MM.1S (cell line): Measurements from ENCODE around the gene PIN1.
A peak's percentile ranks its signal among the peaks of the same experiment; 100 is the strongest.

Experiments used
- DNase-seq: peaks from one replicate; pipeline ENCODE4 v3.0.0-alpha.2; 2015
- H2AFZ ChIP-seq: fragments of 300-600 bp; sonication (generic); 2 replicates; pipeline ENCODE4 v1.6.0; 2016; ENCODE audit warnings: antibody characterized with exemption, low read length
- H3F3A ChIP-seq: fragments of 300-600 bp; sonication (generic); 2 replicates; pipeline ENCODE4 v1.6.1; 2016; ENCODE audit warnings: mild to moderate bottlenecking, antibody characterized with exemption, low read length, moderate library complexity, mixed read lengths; ENCODE audit not compliant: insufficient read depth
- H3K27ac ChIP-seq: fragments of 300-600 bp; sonication (generic); 2 replicates; pipeline ENCODE4 v1.5.1; 2016; ENCODE audit warnings: mild to moderate bottlenecking, low read length
- H3K27me3 ChIP-seq: fragments of 300-600 bp; sonication (generic); replicated peaks from 2 replicates; pipeline ENCODE4 v1.6.0; 2016; ENCODE audit warnings: low read length; ENCODE audit not compliant: insufficient read depth
- H3K36me3 ChIP-seq: fragments of 300-600 bp; sonication (generic); replicated peaks from 2 replicates; pipeline ENCODE4 v1.6.1; 2016; ENCODE audit warnings: mild to moderate bottlenecking, low read length, mixed read lengths; ENCODE audit not compliant: insufficient read depth
- H3K4me1 ChIP-seq: fragments of 300-600 bp; sonication (generic); 2 replicates; pipeline ENCODE4 v1.6.1; 2016; ENCODE audit warnings: low read length, mixed read lengths
- H3K4me2 ChIP-seq: fragments of 300-600 bp; sonication (generic); 2 replicates; pipeline ENCODE4 v1.6.0; 2016; ENCODE audit warnings: low read depth, low read length
- H3K4me3 ChIP-seq: fragments of 300-600 bp; sonication (generic); 2 replicates; pipeline ENCODE4 v1.5.1; 2016; ENCODE audit warnings: low read length, mixed read lengths
- H3K79me2 ChIP-seq: fragments of 300-600 bp; sonication (generic); 2 replicates; pipeline ENCODE4 v1.6.1; 2016; ENCODE audit warnings: mixed run types, low read length, mixed read lengths
- H3K9ac ChIP-seq: fragments of 300-600 bp; sonication (generic); 2 replicates; pipeline ENCODE4 v1.6.1; 2016; ENCODE audit warnings: low read length, mixed read lengths
- H3K9me2 ChIP-seq: fragments of 300-600 bp; sonication (generic); replicated peaks from 2 replicates; pipeline ENCODE4 v1.6.1; 2016; ENCODE audit warnings: mild to moderate bottlenecking, low read length, mixed read lengths; ENCODE audit not compliant: insufficient read depth
- H3K9me3 ChIP-seq: fragments of 300-600 bp; sonication (generic); replicated peaks from 2 replicates; pipeline ENCODE4 v1.6.1; 2016; ENCODE audit warnings: mild to moderate bottlenecking, low read length, mixed read lengths; ENCODE audit not compliant: insufficient read depth
- H4K20me1 ChIP-seq: fragments of 300-600 bp; sonication (generic); 2 replicates; pipeline ENCODE4 v1.6.1; 2016; ENCODE audit warnings: mild to moderate bottlenecking, low read length, moderate library complexity, mixed read lengths; ENCODE audit not compliant: insufficient read depth
- EZH2 ChIP-seq: fragments of 300-600 bp; sonication (generic); optimal IDR thresholded peaks from 2 replicates; pipeline ENCODE3; 2017; ENCODE audit warnings: low read depth, mild to moderate bottlenecking, antibody characterized with exemption, low read length, mixed read lengths
- EZH2phosphoT487 ChIP-seq: fragments of 300-600 bp; sonication (generic); IDR thresholded peaks from 2 replicates; pipeline ENCODE4 v1.6.1; 2018; ENCODE audit warnings: antibody characterized with exemption, low read length
- TF ChIP-seq, protein P1 (sequence below): fragments of 300-600 bp; sonication (generic); IDR thresholded peaks from 2 replicates; pipeline ENCODE4 v1.5.1; 2016; ENCODE audit warnings: antibody characterized with exemption, low read length, mixed read lengths

PIN1 gene

DNA sequence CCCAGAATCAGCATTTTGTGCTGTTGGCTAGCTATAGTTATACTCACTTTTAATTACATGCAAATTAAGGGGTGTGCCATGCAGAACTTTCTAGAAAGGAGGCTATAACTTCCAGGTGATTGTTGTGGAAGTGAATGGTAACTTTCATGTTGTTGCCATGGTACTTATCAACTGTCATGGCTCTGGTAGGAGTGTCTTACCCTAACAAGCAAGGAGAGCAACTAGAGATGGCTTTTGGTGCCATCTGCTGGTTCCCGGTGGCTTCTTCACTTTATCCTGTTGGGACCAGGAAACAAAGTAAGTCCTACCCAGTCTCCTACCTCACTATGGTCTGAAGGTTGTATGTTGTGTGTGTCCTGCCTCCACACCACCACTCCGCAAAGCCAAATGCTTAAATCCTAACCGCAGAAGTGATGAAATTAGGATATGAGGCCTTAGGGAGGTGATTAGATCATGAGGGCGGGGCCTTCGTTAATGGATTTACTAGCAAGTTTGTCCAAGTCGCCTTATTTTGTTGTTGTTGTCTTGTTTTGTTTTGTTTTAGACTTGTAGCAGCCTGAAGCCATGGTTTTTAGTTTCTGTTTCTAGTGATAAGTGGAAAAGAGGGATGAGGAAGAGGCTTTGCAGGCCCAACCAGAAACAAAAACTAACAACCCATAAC lies 38.9 kb upstream of the PIN1 start:
- Histone ChIP-seq H3K27me3 (no peaks in the 10 kb centered on the region), H3K9me2 (no peaks in the 10 kb centered on the region), H3K27ac (no peak overlapping the region; the same call in 1 of the 2 replicates), H3K4me3 (no peak overlapping the region), H3K9ac (no peak overlapping the region), H4K20me1 (no peaks in the 10 kb centered on the region), H3K4me2 (peak overlapping the region; percentile 14; the same call in 1 of the 2 replicates), H3K4me1 (peaks cover 8% of the 10 kb centered on the region), H3F3A (peaks cover 12% of the 10 kb centered on the region; the same call in 1 of the 2 replicates), H3K79me2 (no peaks in the 10 kb centered on the region), H2AFZ (peak overlapping the region; percentile 59), H3K9me3 (no peaks in the 10 kb centered on the region), H3K36me3 (no peaks in the 10 kb centered on the region)
- TF ChIP-seq, protein P1, sequence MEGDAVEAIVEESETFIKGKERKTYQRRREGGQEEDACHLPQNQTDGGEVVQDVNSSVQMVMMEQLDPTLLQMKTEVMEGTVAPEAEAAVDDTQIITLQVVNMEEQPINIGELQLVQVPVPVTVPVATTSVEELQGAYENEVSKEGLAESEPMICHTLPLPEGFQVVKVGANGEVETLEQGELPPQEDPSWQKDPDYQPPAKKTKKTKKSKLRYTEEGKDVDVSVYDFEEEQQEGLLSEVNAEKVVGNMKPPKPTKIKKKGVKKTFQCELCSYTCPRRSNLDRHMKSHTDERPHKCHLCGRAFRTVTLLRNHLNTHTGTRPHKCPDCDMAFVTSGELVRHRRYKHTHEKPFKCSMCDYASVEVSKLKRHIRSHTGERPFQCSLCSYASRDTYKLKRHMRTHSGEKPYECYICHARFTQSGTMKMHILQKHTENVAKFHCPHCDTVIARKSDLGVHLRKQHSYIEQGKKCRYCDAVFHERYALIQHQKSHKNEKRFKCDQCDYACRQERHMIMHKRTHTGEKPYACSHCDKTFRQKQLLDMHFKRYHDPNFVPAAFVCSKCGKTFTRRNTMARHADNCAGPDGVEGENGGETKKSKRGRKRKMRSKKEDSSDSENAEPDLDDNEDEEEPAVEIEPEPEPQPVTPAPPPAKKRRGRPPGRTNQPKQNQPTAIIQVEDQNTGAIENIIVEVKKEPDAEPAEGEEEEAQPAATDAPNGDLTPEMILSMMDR, result peak; percentile 89
- TF ChIP-seq EZH2 (no peak), EZH2phosphoT487 (no peak)
- peak; percentile 93 for DNase-seq

DNA sequence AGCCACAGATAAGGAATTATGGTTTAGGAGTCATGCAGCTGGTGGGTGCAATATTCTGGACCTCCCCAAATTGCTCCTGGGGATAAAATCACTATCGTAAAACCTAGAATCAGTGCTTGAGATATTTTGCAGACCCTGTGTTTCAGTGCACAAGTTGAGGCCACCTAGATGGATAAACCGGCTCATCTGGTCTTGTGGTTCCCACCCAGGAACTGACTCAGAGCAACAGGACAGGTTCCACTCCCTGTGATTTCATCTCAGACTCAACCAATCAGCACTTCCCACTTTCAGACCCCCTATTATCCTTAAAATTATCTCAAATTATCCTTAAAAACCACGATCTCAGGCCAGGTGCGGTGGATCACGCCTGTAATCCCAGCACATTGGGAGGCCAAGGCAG lies 37.2 kb upstream of the PIN1 start:
- Histone ChIP-seq H3K79me2 (no peaks in the 10 kb centered on the region), H4K20me1 (no peaks in the 10 kb centered on the region), H3K9me2 (no peaks in the 10 kb centered on the region), H3F3A (peaks cover 9% of the 10 kb centered on the region; the same call in 1 of the 2 replicates), H3K27me3 (no peaks in the 10 kb centered on the region), H3K4me2 (no peak overlapping the region), H3K36me3 (no peaks in the 10 kb centered on the region), H3K4me1 (peaks cover 8% of the 10 kb centered on the region), H3K4me3 (no peak overlapping the region), H3K9me3 (no peaks in the 10 kb centered on the region), H3K9ac (no peak overlapping the region), H2AFZ (no peak overlapping the region), H3K27ac (no peak overlapping the region)
- TF ChIP-seq, protein P1, result no peak
- TF ChIP-seq EZH2 (no peak), EZH2phosphoT487 (no peak)
- no peak for DNase-seq

DNA sequence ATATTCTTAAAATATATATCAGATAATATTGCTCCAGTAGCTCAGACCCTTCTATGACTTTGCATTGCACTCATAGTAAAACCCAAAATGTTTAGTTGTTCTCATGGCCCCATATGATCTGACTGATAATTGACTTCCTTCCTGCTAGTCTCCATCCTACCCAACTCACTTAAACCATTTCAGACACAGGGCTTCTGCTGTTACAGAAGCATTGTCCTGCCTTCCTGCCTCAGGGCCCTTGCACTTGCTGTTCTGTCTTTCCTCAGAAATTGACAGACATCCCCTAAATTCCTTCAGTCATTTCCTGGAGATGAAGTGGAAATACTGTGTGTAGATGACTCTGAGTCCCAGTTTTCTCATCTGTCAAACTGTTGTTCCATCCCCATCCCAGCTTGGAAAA lies 36.0 kb upstream of the PIN1 start:
- no peaks in the 10 kb centered on the region for H3K27me3 ChIP-seq
- H3K4me2 ChIP-seq, result no peak overlapping the region
- no peak overlapping the region for H3K27ac ChIP-seq
- no peak overlapping the region for H3K4me3 ChIP-seq
- H3K36me3 ChIP-seq, result no peaks in the 10 kb centered on the region
- no peaks in the 10 kb centered on the region for H3K9me3 ChIP-seq
- H3K4me1 ChIP-seq, result peaks cover 8% of the 10 kb centered on the region
- H3K79me2 ChIP-seq, result no peaks in the 10 kb centered on the region
- H3K9ac ChIP-seq, result no peak overlapping the region
- no peaks in the 10 kb centered on the region for H3F3A ChIP-seq
- no peaks in the 10 kb centered on the region for H4K20me1 ChIP-seq
- TF ChIP-seq EZH2phosphoT487, result no peak
- TF ChIP-seq, protein P1, result no peak
- no peak for TF ChIP-seq EZH2
- no peak overlapping the region for H2AFZ ChIP-seq
- DNase-seq, result no peak
- H3K9me2 ChIP-seq, result no peaks in the 10 kb centered on the region
